ENCODE measurements around the gene NNT.

NNT gene

GRCh38 chr5:43620944-43621505 lies 18.0 kb downstream of the NNT start:
- H3K4me3 ChIP-seq (ENCODE audit: control insufficient read depth, low read depth, low read length), result no peak overlapping the region
- DNase-seq (ENCODE audit: low read depth), result no peak
- no peak for TF ChIP-seq CTCF (IDR thresholded peaks at IDR 0.05; ENCODE audit: control insufficient read depth, insufficient read depth, low read depth, low read length, missing control alignments)

GRCh38 chr5:43622074-43622473 lies 19.1 kb downstream of the NNT start:
- no peak for DNase-seq (ENCODE audit: low read depth)
- H3K4me3 ChIP-seq (ENCODE audit: control insufficient read depth, low read depth, low read length), result no peak overlapping the region
- TF ChIP-seq CTCF (IDR thresholded peaks at IDR 0.05; ENCODE audit: control insufficient read depth, insufficient read depth, low read depth, low read length, missing control alignments), result no peak

GRCh38 chr5:43623048-43623680 lies 20.2 kb downstream of the NNT start:
- TF ChIP-seq CTCF (IDR thresholded peaks at IDR 0.05; ENCODE audit: control insufficient read depth, insufficient read depth, low read depth, low read length, missing control alignments), result no peak

GRCh38 chr5:43627028-43627427 lies 24.0 kb downstream of the NNT start:
- peak; percentile 93 for TF ChIP-seq CTCF (IDR thresholded peaks at IDR 0.05; ENCODE audit: control insufficient read depth, insufficient read depth, low read depth, low read length, missing control alignments)
- H3K4me3 ChIP-seq (ENCODE audit: control insufficient read depth, low read depth, low read length), result no peak overlapping the region
- no peak for DNase-seq (ENCODE audit: low read depth)

More at GRCh38 chr5:43623048-43623680, 20.2 kb downstream of the NNT start:
- DNase-seq (ENCODE audit: low read depth), result no peak
- H3K4me3 ChIP-seq (ENCODE audit: control insufficient read depth, low read depth, low read length), result no peak overlapping the region

GRCh38 chr5:43631182-43631910 lies 28.4 kb downstream of the NNT start:
- peak; percentile 71 for DNase-seq (ENCODE audit: low read depth)
- no peak overlapping the region for H3K4me3 ChIP-seq (ENCODE audit: control insufficient read depth, low read depth, low read length)
- peak; percentile 66 for TF ChIP-seq CTCF (IDR thresholded peaks at IDR 0.05; ENCODE audit: control insufficient read depth, insufficient read depth, low read depth, low read length, missing control alignments)

- no peak overlapping the region for H3K4me3 ChIP-seq (ENCODE audit: control insufficient read depth, low read depth, low read length)
- DNase-seq (ENCODE audit: low read depth), result no peak
- TF ChIP-seq CTCF (IDR thresholded peaks at IDR 0.05; ENCODE audit: control insufficient read depth, insufficient read depth, low read depth, low read length, missing control alignments), result no peak
Observed at GRCh38 chr5:43634621-43635020, 31.6 kb downstream of the NNT start.
